Astrocyte (in vitro differentiated cells and primary cell): ENCODE measurements around the gene SND1.

Source experiments
- EZH2 ChIP-seq: IDR thresholded peaks from 2 replicates; pipeline ENCODE4 v1.6.1; 2012; ENCODE audit warnings: mild to moderate bottlenecking, low read length, inconsistent platforms; ENCODE audit not compliant: insufficient read depth
- TF ChIP-seq, protein P1 (sequence below): IDR thresholded peaks from 2 replicates; pipeline ENCODE4 v1.5.1; 2011; ENCODE audit warnings: low read depth, mild to moderate bottlenecking, inconsistent platforms, low read length, moderate library complexity; ENCODE audit not compliant: insufficient read depth

DNA sequence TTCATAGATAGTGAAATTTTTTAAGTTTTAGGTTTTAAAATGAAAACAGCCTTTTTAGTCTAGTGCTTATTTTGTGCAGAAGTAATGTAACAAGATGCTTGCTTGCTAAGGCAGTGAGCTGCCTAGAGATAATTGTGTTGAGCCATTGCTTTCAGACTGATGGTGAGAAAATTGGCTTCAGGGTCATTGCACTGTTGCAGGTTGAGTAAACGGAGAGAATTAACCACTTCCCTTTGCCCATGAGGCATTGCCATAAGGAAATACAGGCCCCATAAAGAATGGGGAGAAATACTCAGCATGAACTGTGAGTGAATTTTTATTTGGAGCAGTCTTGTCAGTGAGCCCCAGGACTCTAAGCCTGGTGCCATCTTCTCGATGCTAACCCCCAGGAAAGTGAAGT lies 238.7 kb downstream of the SND1 start:
- TF ChIP-seq, protein P1, sequence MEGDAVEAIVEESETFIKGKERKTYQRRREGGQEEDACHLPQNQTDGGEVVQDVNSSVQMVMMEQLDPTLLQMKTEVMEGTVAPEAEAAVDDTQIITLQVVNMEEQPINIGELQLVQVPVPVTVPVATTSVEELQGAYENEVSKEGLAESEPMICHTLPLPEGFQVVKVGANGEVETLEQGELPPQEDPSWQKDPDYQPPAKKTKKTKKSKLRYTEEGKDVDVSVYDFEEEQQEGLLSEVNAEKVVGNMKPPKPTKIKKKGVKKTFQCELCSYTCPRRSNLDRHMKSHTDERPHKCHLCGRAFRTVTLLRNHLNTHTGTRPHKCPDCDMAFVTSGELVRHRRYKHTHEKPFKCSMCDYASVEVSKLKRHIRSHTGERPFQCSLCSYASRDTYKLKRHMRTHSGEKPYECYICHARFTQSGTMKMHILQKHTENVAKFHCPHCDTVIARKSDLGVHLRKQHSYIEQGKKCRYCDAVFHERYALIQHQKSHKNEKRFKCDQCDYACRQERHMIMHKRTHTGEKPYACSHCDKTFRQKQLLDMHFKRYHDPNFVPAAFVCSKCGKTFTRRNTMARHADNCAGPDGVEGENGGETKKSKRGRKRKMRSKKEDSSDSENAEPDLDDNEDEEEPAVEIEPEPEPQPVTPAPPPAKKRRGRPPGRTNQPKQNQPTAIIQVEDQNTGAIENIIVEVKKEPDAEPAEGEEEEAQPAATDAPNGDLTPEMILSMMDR, result no peak
- no peak for TF ChIP-seq EZH2
